H9 (cell line): ENCODE data around the gene LST1. TPM values are rescaled to one million over a fixed set of nuclear protein-coding genes. Genes with fewer than 3 reads are reported as not detected.

Experiments used
- DNase-seq: peaks from one replicate; pipeline ENCODE4 v3.0.0-alpha.2; 2017
- H2AFZ ChIP-seq: one replicate; pipeline ENCODE4 v1.6.1; 2013; ENCODE audit warnings: mild to moderate bottlenecking, low read length, control low read depth, moderate library complexity
- H2AK5ac ChIP-seq: 2 replicates; pipeline ENCODE4 v1.6.1; 2013; ENCODE audit warnings: low read length, control low read depth, mixed read lengths; ENCODE audit not compliant: insufficient read length
- H2BK120ac ChIP-seq: one replicate; pipeline ENCODE4 v1.6.1; 2013; ENCODE audit warnings: low read depth, mild to moderate bottlenecking, low read length, control low read depth, inconsistent platforms; ENCODE audit not compliant: poor library complexity, severe bottlenecking
- H2BK12ac ChIP-seq: 2 replicates; pipeline ENCODE4 v1.6.1; 2013; ENCODE audit warnings: low read length, control low read depth, mixed read lengths, low read depth; ENCODE audit not compliant: insufficient read length
- H2BK15ac ChIP-seq: 2 replicates; pipeline ENCODE4 v1.6.1; 2013; ENCODE audit warnings: low read depth, low read length, control low read depth
- H2BK20ac ChIP-seq: one replicate; pipeline ENCODE4 v1.6.1; 2013; ENCODE audit warnings: low read depth, mild to moderate bottlenecking, low read length, control low read depth, inconsistent platforms; ENCODE audit not compliant: poor library complexity, severe bottlenecking
- H2BK5ac ChIP-seq: 2 replicates; pipeline ENCODE4 v1.6.1; 2013; ENCODE audit warnings: low read length, control low read depth, mixed read lengths; ENCODE audit not compliant: insufficient read length
- H3K14ac ChIP-seq: 2 replicates; pipeline ENCODE4 v1.6.1; 2013; ENCODE audit warnings: low read length, control low read depth; ENCODE audit not compliant: insufficient read depth
- H3K18ac ChIP-seq: 2 replicates; pipeline ENCODE4 v1.6.1; 2013; ENCODE audit warnings: low read depth, mild to moderate bottlenecking, mixed read lengths, low read length, control low read depth; ENCODE audit not compliant: insufficient read length
- H3K23ac ChIP-seq: 2 replicates; pipeline ENCODE4 v1.6.1; 2013; ENCODE audit warnings: low read length, control low read depth, mixed read lengths, low read depth; ENCODE audit not compliant: insufficient read length
- H3K23me2 ChIP-seq: 2 replicates; pipeline ENCODE4 v1.6.1; 2013; ENCODE audit warnings: low read depth, mild to moderate bottlenecking, mixed read lengths, low read length, control low read depth; ENCODE audit not compliant: insufficient read length, poor library complexity, severe bottlenecking
- H3K27ac ChIP-seq: 2 replicates; pipeline ENCODE4 v1.5.1; 2013; ENCODE audit warnings: low read length, control low read depth, mixed read lengths, low read depth; ENCODE audit not compliant: insufficient read length
- H3K27me3 ChIP-seq: 2 replicates; pipeline ENCODE4 v1.6.1; 2013; ENCODE audit warnings: low read length, control low read depth, inconsistent platforms; ENCODE audit not compliant: insufficient read depth
- H3K4ac ChIP-seq: 2 replicates; pipeline ENCODE4 v1.6.1; 2013; ENCODE audit warnings: low read depth, mild to moderate bottlenecking, control low read depth, inconsistent platforms, low read length, moderate library complexity
- H3K4me1 ChIP-seq: 2 replicates; pipeline ENCODE4 v1.6.1; 2013; ENCODE audit warnings: low read length, control low read depth, inconsistent platforms; ENCODE audit not compliant: insufficient read depth
- H3K4me2 ChIP-seq: 2 replicates; pipeline ENCODE4 v1.6.1; 2013; ENCODE audit warnings: low read length, control low read depth, mixed read lengths; ENCODE audit not compliant: insufficient read length, insufficient read depth
- H3K56ac ChIP-seq: 2 replicates; pipeline ENCODE4 v1.6.1; 2013; ENCODE audit warnings: low read depth, mild to moderate bottlenecking, mixed read lengths, low read length, control low read depth; ENCODE audit not compliant: insufficient read length
- H3K79me1 ChIP-seq: 2 replicates; pipeline ENCODE4 v1.6.1; 2013; ENCODE audit warnings: low read depth, mild to moderate bottlenecking, moderate library complexity, low read length, control low read depth, inconsistent platforms; ENCODE audit not compliant: insufficient read depth, poor library complexity, severe bottlenecking
- H3K79me2 ChIP-seq: 2 replicates; pipeline ENCODE4 v1.6.1; 2013; ENCODE audit warnings: low read length, control low read depth, inconsistent platforms; ENCODE audit not compliant: insufficient read depth
- H3K9ac ChIP-seq: 2 replicates; pipeline ENCODE4 v1.6.1; 2013; ENCODE audit warnings: low read length, control low read depth, mixed read lengths; ENCODE audit not compliant: insufficient read length; ENCODE audit errors: extremely low read depth
- H3K9me3 ChIP-seq: one replicate; pipeline ENCODE4 v1.6.1; 2013; ENCODE audit warnings: low read depth, low read length, inconsistent platforms; ENCODE audit not compliant: control insufficient read depth
- H3T11ph ChIP-seq: one replicate; pipeline ENCODE4 v1.6.1; 2013; ENCODE audit warnings: mild to moderate bottlenecking, low read length, control low read depth, inconsistent platforms
- H4K20me1 ChIP-seq: one replicate; pipeline ENCODE4 v1.6.1; 2013; ENCODE audit not compliant: control insufficient read depth, insufficient read length, insufficient read depth
- H4K5ac ChIP-seq: 2 replicates; pipeline ENCODE4 v1.6.1; 2013; ENCODE audit warnings: low read depth, mild to moderate bottlenecking, mixed read lengths, low read length, control low read depth; ENCODE audit not compliant: insufficient read length
- H4K8ac ChIP-seq: replicated peaks from 2 replicates; pipeline ENCODE4 v1.6.1; 2013; ENCODE audit warnings: low read length, control low read depth, mixed read lengths, low read depth; ENCODE audit not compliant: insufficient read length
- H4K91ac ChIP-seq: 2 replicates; pipeline ENCODE4 v1.6.1; 2013; ENCODE audit warnings: low read depth, mild to moderate bottlenecking, moderate library complexity, mixed read lengths, low read length, control low read depth; ENCODE audit not compliant: insufficient read length
- H3K27ac Mint-ChIP-seq, 3 experiments: 2 replicates in 2 of 3; 3 replicates in 1 of 3; pipeline ENCODE4 v1.8.0; 2020 to 2021; ENCODE audit warnings: mixed read lengths in 3 of 3, mild to moderate bottlenecking in 1 of 3, moderate library complexity in 1 of 3
- H3K27me3 Mint-ChIP-seq: 2 replicates; pipeline ENCODE4 v1.8.0; 2021; ENCODE audit warnings: low read depth, mild to moderate bottlenecking, moderate library complexity, mixed read lengths
- H3K36me3 Mint-ChIP-seq, 3 experiments: 2 replicates in 2 of 3; 3 replicates in 1 of 3; pipeline ENCODE4 v1.8.0; 2020 to 2021; ENCODE audit warnings: low read depth in 3 of 3, mixed read lengths in 3 of 3; ENCODE audit not compliant: insufficient read depth in 1 of 3
- H3K4me1 Mint-ChIP-seq, 2 experiments: 2 replicates each; pipeline ENCODE4 v1.8.0; 2020; ENCODE audit warnings: mixed read lengths in 2 of 2
- H3K4me3 Mint-ChIP-seq, 2 experiments: 2 replicates in 1 of 2; 3 replicates in 1 of 2; pipeline ENCODE4 v1.8.0; 2020 to 2021; ENCODE audit warnings: mild to moderate bottlenecking in 2 of 2, mixed read lengths in 2 of 2, moderate library complexity in 1 of 2
- H3K9me3 Mint-ChIP-seq, 2 experiments: 2 replicates in 1 of 2; 3 replicates in 1 of 2; pipeline ENCODE4 v1.8.0; 2020; ENCODE audit warnings: mild to moderate bottlenecking in 2 of 2, mixed read lengths in 2 of 2, moderate library complexity in 1 of 2
- whole genome bisulfite sequencing: extraction: QIAGEN DNeasy Blood & Tissue Kit; methylation state at CpG from one replicate; pipeline ENCODE4 v1.1.7; 2013; ENCODE audit warnings: missing lambda C conversion rate, low lambda C conversion rate, mixed read lengths; ENCODE audit not compliant: insufficient read length; ENCODE audit errors: extremely low coverage; 5-methylcytosine and 5-hydroxymethylcytosine counted together
- total RNA-seq: library from RNA; stranded (reverse); gene quantifications from 2 replicates; pipeline ENCODE4 v1.2.1, GENCODE V29; 2021
- TF ChIP-seq, protein P1 (sequence below): fragments of 200-600 bp; sonication (generic); conservative IDR thresholded peaks from 3 replicates; pipeline ENCODE4 v1.8.0; 2021; ENCODE audit warnings: antibody characterized with exemption, mild to moderate bottlenecking

The LST1 gene
- total RNA-seq, 1 experiment from 2014 or later, result not detected

DNA sequence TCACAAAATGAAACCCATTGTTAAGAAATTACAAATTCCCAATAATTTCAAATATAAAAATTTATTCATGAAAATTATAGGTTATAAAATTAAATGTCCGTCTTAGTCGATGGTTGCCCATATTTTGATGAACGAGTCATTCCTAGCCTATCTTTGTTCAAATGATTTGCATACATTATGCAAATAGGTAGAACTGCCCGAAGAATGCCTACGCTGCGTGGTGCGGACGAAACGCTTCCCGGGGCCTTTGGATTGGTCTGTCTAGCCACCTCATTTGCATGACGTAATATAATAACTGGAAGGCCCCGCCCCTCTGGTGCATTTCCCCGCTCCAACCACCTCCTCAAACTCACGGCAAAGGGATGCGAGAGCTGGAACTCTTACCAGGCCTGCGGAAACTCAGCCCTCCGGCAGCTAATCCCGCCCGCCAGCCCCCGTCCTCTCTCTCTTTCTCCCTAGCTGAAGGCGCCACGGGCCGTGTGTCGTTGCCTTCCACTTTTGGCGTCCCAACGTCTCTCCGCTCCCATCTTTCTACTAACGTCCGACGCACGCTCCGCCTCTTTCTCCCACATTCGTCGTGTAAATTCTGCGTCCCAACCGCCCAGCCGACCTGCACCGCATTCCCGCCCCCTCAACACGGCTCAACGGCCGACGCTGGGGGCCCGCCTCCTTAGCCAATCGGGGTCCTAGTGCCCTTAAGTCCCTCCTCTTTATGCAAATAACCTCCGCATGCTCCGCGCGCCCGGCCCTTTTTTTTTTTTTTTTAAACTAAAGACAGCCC lies 33.9 kb downstream of the LST1 start:
- Mint-ChIP-seq H3K27me3 (no peaks in the 10 kb centered on the region), H3K9me3 (no peaks in the 10 kb centered on the region; a peak in 1 of 5 replicates), H3K27ac (peak overlapping the region; percentile 100), H3K4me3 (peak overlapping the region; percentile 93 to 98), H3K36me3 (peaks cover 35 to 39% (median 39%) of the 10 kb centered on the region in 3 experiments), H3K4me1 (peaks cover 29 to 34% of the 10 kb centered on the region in 2 experiments)
- Histone ChIP-seq H3K18ac (peak overlapping the region; percentile 90), H3K23me2 (peaks cover 8% of the 10 kb centered on the region), H3K4ac (no peak overlapping the region; the same call in 1 of the 2 replicates), H4K91ac (no peak overlapping the region), H3K27me3 (no peaks in the 10 kb centered on the region), H3K23ac (no peak overlapping the region), H2BK15ac (no peak overlapping the region), H3K79me2 (peaks cover 20% of the 10 kb centered on the region), H3K56ac (no peak overlapping the region), H2BK12ac (no peak overlapping the region), H3K14ac (peak overlapping the region; percentile 95), H4K8ac (no peak overlapping the region), H3K79me1 (peaks cover 2% of the 10 kb centered on the region), H3K9me3 (no peaks in the 10 kb centered on the region), H3K9ac (peak overlapping the region; percentile 74), H3K4me1 (peaks cover 14% of the 10 kb centered on the region), H2AK5ac (no peak overlapping the region), H2AFZ (no peak overlapping the region), H3T11ph (peak overlapping the region; percentile 30), H2BK120ac (peak overlapping the region; percentile 58), H4K20me1 (no peaks in the 10 kb centered on the region), H4K5ac (no peak overlapping the region), H2BK20ac (no peak overlapping the region), H3K27ac (peak overlapping the region; percentile 86), H3K4me2 (peak overlapping the region; percentile 31), H2BK5ac (no peak overlapping the region)
- TF ChIP-seq, protein P1, sequence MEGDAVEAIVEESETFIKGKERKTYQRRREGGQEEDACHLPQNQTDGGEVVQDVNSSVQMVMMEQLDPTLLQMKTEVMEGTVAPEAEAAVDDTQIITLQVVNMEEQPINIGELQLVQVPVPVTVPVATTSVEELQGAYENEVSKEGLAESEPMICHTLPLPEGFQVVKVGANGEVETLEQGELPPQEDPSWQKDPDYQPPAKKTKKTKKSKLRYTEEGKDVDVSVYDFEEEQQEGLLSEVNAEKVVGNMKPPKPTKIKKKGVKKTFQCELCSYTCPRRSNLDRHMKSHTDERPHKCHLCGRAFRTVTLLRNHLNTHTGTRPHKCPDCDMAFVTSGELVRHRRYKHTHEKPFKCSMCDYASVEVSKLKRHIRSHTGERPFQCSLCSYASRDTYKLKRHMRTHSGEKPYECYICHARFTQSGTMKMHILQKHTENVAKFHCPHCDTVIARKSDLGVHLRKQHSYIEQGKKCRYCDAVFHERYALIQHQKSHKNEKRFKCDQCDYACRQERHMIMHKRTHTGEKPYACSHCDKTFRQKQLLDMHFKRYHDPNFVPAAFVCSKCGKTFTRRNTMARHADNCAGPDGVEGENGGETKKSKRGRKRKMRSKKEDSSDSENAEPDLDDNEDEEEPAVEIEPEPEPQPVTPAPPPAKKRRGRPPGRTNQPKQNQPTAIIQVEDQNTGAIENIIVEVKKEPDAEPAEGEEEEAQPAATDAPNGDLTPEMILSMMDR, result no peak
- no CpG with 5 or more reads among the region's 50 CpGs for WGBS
- peak; percentile 99 for DNase-seq
